Endothelial cell of umbilical vein (primary cell): ENCODE measurements around the gene TAGLN. TPM values are rescaled to one million over a fixed set of nuclear protein-coding genes. Genes with fewer than 3 reads are reported as not detected.

ENCODE experiments used
- BruUV-seq: library from RNA; stranded (reverse); fragments of 400-500 nt; replicated peaks from 2 replicates; lab custom pipeline; 2021; lab: Mats Ljungman, UMichigan
- CTCF ChIA-PET: fragments of 300-600, 350-600 bp; sonication (Branson Sonifier 250); formaldehyde crosslinking; loops from one replicate; lab custom pipeline; 2021; ENCODE audit warnings: antibody characterized with exemption, inconsistent platforms; lab: Charles Lee
- POLR2A ChIA-PET: fragments of 300-600, 350-600 bp; sonication (Branson Sonifier 250); formaldehyde crosslinking; loops from one replicate; lab custom pipeline; 2021; ENCODE audit warnings: antibody characterized with exemption, inconsistent platforms; lab: Charles Lee
- DNase-seq: peaks from one replicate; pipeline ENCODE4 v3.0.0-alpha.2; 2011; ENCODE audit warnings: low read depth, low spot score
- FAIRE-seq: peaks from 2 replicates; lab custom pipeline; 2011; peaks lifted over from hg19 to GRCh38; lab: Jason Lieb, UNC
- H2AFZ ChIP-seq: 2 replicates; pipeline ENCODE4 v1.6.0; 2012; ENCODE audit warnings: low read depth, low read length, control low read depth, inconsistent platforms
- H3K27ac ChIP-seq: 2 replicates; pipeline ENCODE4 v1.5.1; 2011; ENCODE audit warnings: low read depth, mild to moderate bottlenecking, control low read depth, low read length, moderate library complexity; ENCODE audit not compliant: insufficient read depth
- H3K27me3 ChIP-seq, 2 experiments: 2 replicates each; pipeline versions ENCODE4 v1.6.0 to v1.6.1; 2011; ENCODE audit warnings: low read length in 2 of 2, mixed read lengths in 1 of 2; ENCODE audit not compliant: control insufficient read depth in 2 of 2, insufficient read depth in 2 of 2
- H3K36me3 ChIP-seq, 2 experiments: 2 replicates in 1 of 2; 3 replicates in 1 of 2; pipeline ENCODE4 v1.5.1; 2011; ENCODE audit warnings: low read length in 2 of 2, mild to moderate bottlenecking in 1 of 2, moderate library complexity in 1 of 2; ENCODE audit not compliant: control insufficient read depth in 2 of 2, insufficient read depth in 2 of 2; ENCODE audit errors: extremely low read depth in 1 of 2
- H3K4me1 ChIP-seq: 3 replicates; pipeline ENCODE4 v1.5.1; 2011; ENCODE audit warnings: mild to moderate bottlenecking, low read length; ENCODE audit not compliant: control insufficient read depth, insufficient read depth; ENCODE audit errors: extremely low read depth
- H3K4me2 ChIP-seq: 2 replicates; pipeline ENCODE4 v1.6.1; 2011; ENCODE audit warnings: low read length, control low read depth, mixed read lengths; ENCODE audit not compliant: insufficient read depth
- H3K4me3 ChIP-seq, 3 experiments: fragments of 200-600 bp in 1 of 3; sonication (generic), shearing (Covaris generic) in 1 of 3; replicated peaks in 1 of 3; 2 replicates each; pipeline ENCODE4 v1.5.1; 2011 to 2016; ENCODE audit warnings: control low read depth in 3 of 3, low read length in 3 of 3, mild to moderate bottlenecking in 2 of 3, inconsistent platforms in 1 of 3, low read depth in 1 of 3, moderate library complexity in 1 of 3; ENCODE audit not compliant: insufficient read depth in 1 of 3
- H3K79me2 ChIP-seq: 2 replicates; pipeline ENCODE4 v1.6.0; 2012; ENCODE audit warnings: low read length, inconsistent platforms; ENCODE audit not compliant: control insufficient read depth, insufficient read depth
- H3K9ac ChIP-seq: replicated peaks from 2 replicates; pipeline ENCODE3; 2011; ENCODE audit warnings: low read length, control low read depth; ENCODE audit not compliant: insufficient read depth; ENCODE audit errors: extremely low read depth
- H3K9me1 ChIP-seq: replicated peaks from 3 replicates; pipeline ENCODE4 v1.6.0; 2011; ENCODE audit warnings: mild to moderate bottlenecking, low read length; ENCODE audit not compliant: control insufficient read depth, insufficient read depth; ENCODE audit errors: extremely low read depth
- H3K9me3 ChIP-seq: replicated peaks from 2 replicates; pipeline ENCODE4 v1.5.1; 2012; ENCODE audit warnings: low read length, inconsistent platforms; ENCODE audit not compliant: control insufficient read depth, insufficient read depth
- H4K20me1 ChIP-seq: replicated peaks from 2 replicates; pipeline ENCODE3; 2011; ENCODE audit warnings: mild to moderate bottlenecking, low read length; ENCODE audit not compliant: control insufficient read depth, insufficient read depth; ENCODE audit errors: extremely low read depth
- CTCF ChIP-seq, 2 donors: IDR thresholded peaks; 1 replicate in 1 of 2; 2 replicates in 1 of 2; pipeline ENCODE4 v1.5.1; 2011; ENCODE audit warnings: low read length in 2 of 2, mild to moderate bottlenecking in 2 of 2, moderate library complexity in 2 of 2, control low read depth in 1 of 2, inconsistent platforms in 1 of 2, low read depth in 1 of 2; ENCODE audit not compliant: insufficient read depth in 1 of 2; ENCODE audit errors: extremely low read depth in 1 of 2
- EZH2 ChIP-seq: IDR thresholded peaks from 2 replicates; pipeline ENCODE4 v1.6.1; 2012; ENCODE audit warnings: borderline replicate concordance, low read depth, mild to moderate bottlenecking, moderate library complexity, low read length, inconsistent platforms; ENCODE audit not compliant: severe bottlenecking
- FOS ChIP-seq: IDR thresholded peaks from 2 replicates; pipeline ENCODE4 v1.6.1; 2011; ENCODE audit warnings: mild to moderate bottlenecking, low read length, moderate library complexity, borderline replicate concordance; ENCODE audit not compliant: insufficient read depth
- GATA2 ChIP-seq: IDR thresholded peaks from 2 replicates; pipeline ENCODE4 v1.7.0; 2011; ENCODE audit warnings: low read depth, mild to moderate bottlenecking, moderate library complexity, mixed read lengths, low read length; ENCODE audit not compliant: insufficient read length, insufficient read depth
- JUN ChIP-seq: IDR thresholded peaks from 2 replicates; pipeline ENCODE4 v1.6.1; 2011; ENCODE audit warnings: borderline replicate concordance, low read depth; ENCODE audit not compliant: insufficient read length, insufficient read depth
- MAX ChIP-seq: IDR thresholded peaks from 2 replicates; pipeline ENCODE4 v1.6.1; 2011; ENCODE audit not compliant: insufficient read depth, insufficient read length
- MYC ChIP-seq: IDR thresholded peaks from one replicate; pipeline ENCODE4 v1.6.1; 2011; ENCODE audit warnings: mild to moderate bottlenecking, low read depth, low read length
- POLR2A ChIP-seq: IDR thresholded peaks from 2 replicates; pipeline ENCODE4 v1.6.1; 2012; ENCODE audit warnings: low read depth, mild to moderate bottlenecking, control low read depth, low read length
- POLR2AphosphoS5 ChIP-seq: IDR thresholded peaks from 2 replicates; pipeline ENCODE4 v1.6.1; 2012; ENCODE audit warnings: low read depth, mild to moderate bottlenecking, control low read depth, low read length, moderate library complexity; ENCODE audit not compliant: insufficient read depth
- dilution Hi-C: fragments of 300-500 bp; cut with MboI; formaldehyde crosslinking; loops from one replicate; pipeline ENCODE4 v1.15.0; 2019; ENCODE audit warnings: low sequenced_read_pairs; ENCODE audit not compliant: extremely low pct_ligation_motif_present
- intact Hi-C: fragments of 100-400 bp; cut with micrococcal nuclease; formaldehyde crosslinking; loops from one replicate; pipeline ENCODE4 v1.10.0; 2022
- polyA plus RNA-seq, 4 experiments: library from polyadenylated mRNA; depleted of rRNA in 3 of 4; stranded (reverse) in 3 of 4; unstranded in 1 of 4; fragments of >200 nt; gene quantifications; 2 replicates each; pipeline versions ENCODE4 v1.2.1 to v1.2.3, GENCODE V29; 2011 to 2012; ENCODE audit warnings: missing spikeins in 1 of 4
- total RNA-seq: library from RNA; stranded (reverse); gene quantifications from 2 replicates; pipeline ENCODE4 v1.2.3, GENCODE V29; 2021

Gene TAGLN
- total and polyA plus RNA-seq, 2 donors (not counting 3 experiments of a cell fraction or from before 2014, with no cell fraction given), result 20.8 to 113 TPM

- dilution Hi-C loops (no loop called here), intact Hi-C loops (no loop called here)
- Histone ChIP-seq H3K9ac (no peak overlapping the region), H3K4me3 (no peak overlapping the region), H2AFZ (no peak overlapping the region), H3K27me3 (no peaks in the 10 kb centered on the region), H4K20me1 (no peaks in the 10 kb centered on the region), H3K27ac (no peak overlapping the region), H3K36me3 (peaks cover 0 to 18% of the 10 kb centered on the region in 2 experiments), H3K9me1 (no peaks in the 10 kb centered on the region), H3K79me2 (no peaks in the 10 kb centered on the region), H3K4me1 (peaks cover 6% of the 10 kb centered on the region), H3K4me2 (no peak overlapping the region), H3K9me3 (no peaks in the 10 kb centered on the region)
- CTCF ChIA-PET, result interaction anchor here (1.6 kb wide), 1 partner anchor 13 kb away, joined by 5 read pairs; no protein-coding TSS in a partner anchor
- DNase-seq, result no peak
- no peak for FAIRE-seq
- BruUV-seq, result no TSS peak
- TF ChIP-seq POLR2AphosphoS5, result no peak
- no peak for TF ChIP-seq CTCF (IDR thresholded peaks at IDR 0.05; ENCODE audit: extremely low read depth in 1 of 2, insufficient read depth in 1 of 2, low read depth in 1 of 2, low read length in 2 of 2)
- TF ChIP-seq POLR2A, result no peak
- no peak for TF ChIP-seq MAX
- no peak for TF ChIP-seq MYC
- TF ChIP-seq JUN, result no peak
- TF ChIP-seq EZH2, result no peak
- no peak for TF ChIP-seq FOS
- TF ChIP-seq GATA2, result no peak
- POLR2A ChIA-PET, result no interaction called here
Measured at GRCh38 chr11:117194267-117194666, 4.9 kb upstream of the TAGLN start.
